HEK293 (cell line): ENCODE results near the gene OAS2.

ENCODE experiments used
- ZNF138 ChIP-seq: fragments of 450-650 bp; formaldehyde crosslinking; IDR thresholded peaks from 2 replicates; pipeline ENCODE4 v1.5.1; 2016; ENCODE audit warnings: missing biosample characterization, missing genetic modification characterization, borderline replicate concordance
- ZNF23 ChIP-seq: fragments of 450-650 bp; formaldehyde crosslinking; IDR thresholded peaks from 2 replicates; pipeline ENCODE4 v1.5.1; 2016; ENCODE audit warnings: missing biosample characterization, missing genetic modification characterization, borderline replicate concordance
- ZNF677 ChIP-seq: fragments of 450-650 bp; IDR thresholded peaks from 2 replicates; pipeline ENCODE4 v1.5.0; 2018; ENCODE audit warnings: missing biosample characterization, mild to moderate bottlenecking, missing genetic modification characterization, moderate library complexity
- TF ChIP-seq, protein P1 (sequence below): fragments of 450-650 bp; formaldehyde crosslinking; IDR thresholded peaks from 2 replicates; pipeline ENCODE4 v1.5.1; 2016; ENCODE audit warnings: missing biosample characterization, missing genetic modification characterization

DNA sequence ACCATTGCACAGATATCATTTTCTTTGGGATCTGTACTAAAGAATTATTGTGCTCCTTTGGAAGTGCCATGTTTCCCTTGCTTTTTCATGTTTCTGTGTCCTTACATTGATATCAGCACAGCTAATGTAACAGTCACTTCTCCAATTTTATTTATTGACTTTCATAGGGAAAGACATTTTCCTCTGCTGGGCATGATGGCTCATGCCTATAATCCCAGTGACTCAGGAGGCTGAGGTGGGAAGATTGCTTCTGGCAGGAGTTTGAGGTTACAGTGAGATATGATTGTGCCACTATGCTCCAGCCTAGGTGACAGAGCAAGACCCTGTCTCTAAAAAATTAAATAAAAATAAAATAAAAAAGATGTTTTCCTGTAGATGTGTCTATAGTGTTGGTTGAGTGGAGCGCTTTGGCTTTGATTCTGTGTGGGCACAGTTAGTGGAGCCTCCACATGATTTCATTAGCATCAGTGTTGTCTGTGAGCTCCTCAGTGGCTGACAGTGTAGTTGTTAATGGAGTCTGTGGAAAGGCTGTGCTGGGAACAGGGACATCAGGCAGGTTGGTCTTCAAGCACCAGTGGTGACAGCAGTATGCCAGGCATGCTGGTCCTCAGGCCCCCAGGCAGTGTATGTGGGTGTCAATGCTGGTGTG is 7.4 kb downstream of the OAS2 start:
- TF ChIP-seq ZNF138 (tag by site-specific recombination), result no peak
- TF ChIP-seq ZNF677 (tag by site-specific recombination), result no peak
- TF ChIP-seq, protein P1, sequence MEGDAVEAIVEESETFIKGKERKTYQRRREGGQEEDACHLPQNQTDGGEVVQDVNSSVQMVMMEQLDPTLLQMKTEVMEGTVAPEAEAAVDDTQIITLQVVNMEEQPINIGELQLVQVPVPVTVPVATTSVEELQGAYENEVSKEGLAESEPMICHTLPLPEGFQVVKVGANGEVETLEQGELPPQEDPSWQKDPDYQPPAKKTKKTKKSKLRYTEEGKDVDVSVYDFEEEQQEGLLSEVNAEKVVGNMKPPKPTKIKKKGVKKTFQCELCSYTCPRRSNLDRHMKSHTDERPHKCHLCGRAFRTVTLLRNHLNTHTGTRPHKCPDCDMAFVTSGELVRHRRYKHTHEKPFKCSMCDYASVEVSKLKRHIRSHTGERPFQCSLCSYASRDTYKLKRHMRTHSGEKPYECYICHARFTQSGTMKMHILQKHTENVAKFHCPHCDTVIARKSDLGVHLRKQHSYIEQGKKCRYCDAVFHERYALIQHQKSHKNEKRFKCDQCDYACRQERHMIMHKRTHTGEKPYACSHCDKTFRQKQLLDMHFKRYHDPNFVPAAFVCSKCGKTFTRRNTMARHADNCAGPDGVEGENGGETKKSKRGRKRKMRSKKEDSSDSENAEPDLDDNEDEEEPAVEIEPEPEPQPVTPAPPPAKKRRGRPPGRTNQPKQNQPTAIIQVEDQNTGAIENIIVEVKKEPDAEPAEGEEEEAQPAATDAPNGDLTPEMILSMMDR (tag by site-specific recombination), result no peak
- no peak for TF ChIP-seq ZNF23 (tag by site-specific recombination)
